ENCODE results near the gene FRAT1.

FRAT1 gene

GRCh38 chr10:97358781-97359180 lies 39.7 kb downstream of the FRAT1 start:
- DNase-seq (ENCODE audit: low read depth, low spot score) = no peak
- H3K4me3 ChIP-seq (ENCODE audit: low read depth, low read length) = no peak overlapping the region
- TF ChIP-seq, protein P1, sequence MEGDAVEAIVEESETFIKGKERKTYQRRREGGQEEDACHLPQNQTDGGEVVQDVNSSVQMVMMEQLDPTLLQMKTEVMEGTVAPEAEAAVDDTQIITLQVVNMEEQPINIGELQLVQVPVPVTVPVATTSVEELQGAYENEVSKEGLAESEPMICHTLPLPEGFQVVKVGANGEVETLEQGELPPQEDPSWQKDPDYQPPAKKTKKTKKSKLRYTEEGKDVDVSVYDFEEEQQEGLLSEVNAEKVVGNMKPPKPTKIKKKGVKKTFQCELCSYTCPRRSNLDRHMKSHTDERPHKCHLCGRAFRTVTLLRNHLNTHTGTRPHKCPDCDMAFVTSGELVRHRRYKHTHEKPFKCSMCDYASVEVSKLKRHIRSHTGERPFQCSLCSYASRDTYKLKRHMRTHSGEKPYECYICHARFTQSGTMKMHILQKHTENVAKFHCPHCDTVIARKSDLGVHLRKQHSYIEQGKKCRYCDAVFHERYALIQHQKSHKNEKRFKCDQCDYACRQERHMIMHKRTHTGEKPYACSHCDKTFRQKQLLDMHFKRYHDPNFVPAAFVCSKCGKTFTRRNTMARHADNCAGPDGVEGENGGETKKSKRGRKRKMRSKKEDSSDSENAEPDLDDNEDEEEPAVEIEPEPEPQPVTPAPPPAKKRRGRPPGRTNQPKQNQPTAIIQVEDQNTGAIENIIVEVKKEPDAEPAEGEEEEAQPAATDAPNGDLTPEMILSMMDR (IDR thresholded peaks at IDR 0.05; ENCODE audit: low read depth, low read length) = no peak
- in situ Hi-C loops (cut with HindIII; ENCODE audit: low sequenced_read_pairs) = no loop called here

DNA sequence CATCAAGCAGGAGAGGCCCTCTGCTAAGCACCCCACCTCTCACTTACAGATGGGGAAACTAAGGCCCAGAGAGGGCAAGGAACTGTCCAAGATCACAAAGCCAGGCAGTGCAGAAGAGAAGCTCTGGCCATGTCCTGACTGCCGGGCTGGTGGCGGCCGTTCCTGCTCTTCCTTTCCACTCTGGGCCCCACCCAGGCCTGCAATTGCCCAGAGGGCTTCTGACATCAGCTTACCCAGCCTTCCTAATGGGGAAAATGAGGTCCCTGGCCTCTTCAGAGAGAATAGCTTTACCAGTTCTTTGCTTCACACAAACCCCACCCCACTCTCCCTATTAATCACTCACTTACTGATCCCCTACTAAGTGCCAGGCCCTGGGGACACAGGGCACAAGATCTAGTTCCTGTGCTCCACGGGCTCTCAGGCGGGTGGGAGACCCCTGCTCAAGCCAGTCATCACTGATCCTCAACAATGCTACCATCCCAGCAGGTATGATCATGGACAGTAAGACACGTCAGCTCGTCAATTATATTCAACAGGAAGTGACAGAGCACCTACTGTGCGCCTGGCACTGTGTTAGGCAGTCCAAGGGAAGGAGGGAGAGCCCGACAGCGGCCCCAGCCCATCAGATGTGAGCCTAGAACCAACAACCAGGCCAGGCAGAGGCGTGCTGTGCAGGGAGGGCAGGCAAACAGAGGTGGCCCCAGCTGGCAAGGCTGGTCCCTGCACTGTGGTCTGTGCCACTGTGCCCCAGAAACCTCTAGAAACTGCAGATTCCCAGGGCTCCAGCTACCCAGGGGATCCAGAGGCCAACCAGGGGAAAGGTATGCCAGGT lies 41.9 kb downstream of the FRAT1 start:
- H3K4me3 ChIP-seq (ENCODE audit: low read depth, low read length) = no peak overlapping the region
- in situ Hi-C loops (cut with HindIII; ENCODE audit: low sequenced_read_pairs) = no loop called here
- DNase-seq (ENCODE audit: low read depth, low spot score) = no peak
- TF ChIP-seq, protein P1 (IDR thresholded peaks at IDR 0.05; ENCODE audit: low read depth, low read length) = no peak

DNA sequence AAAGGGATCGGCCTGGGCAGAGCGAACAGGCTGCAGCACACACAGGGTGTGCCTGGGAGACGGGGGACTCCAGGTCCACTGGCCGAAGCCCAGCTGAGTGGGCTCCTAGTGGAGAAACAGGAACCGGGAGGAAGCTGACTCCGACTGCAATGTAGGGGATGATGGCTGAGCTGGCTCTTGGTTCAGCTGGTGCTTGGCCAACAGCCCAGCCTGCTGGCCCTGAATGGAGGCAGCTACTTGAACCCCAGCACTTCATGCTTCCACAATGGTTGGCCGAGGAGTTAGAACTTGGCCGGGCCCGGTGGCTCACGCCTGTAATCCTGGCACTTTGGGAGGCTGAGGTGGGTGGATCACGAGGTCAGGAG lies 42.4 kb downstream of the FRAT1 start:
- in situ Hi-C loops (cut with HindIII; ENCODE audit: low sequenced_read_pairs) = no loop called here
- H3K4me3 ChIP-seq (ENCODE audit: low read depth, low read length) = no peak overlapping the region
- TF ChIP-seq, protein P1 (IDR thresholded peaks at IDR 0.05; ENCODE audit: low read depth, low read length) = no peak
- DNase-seq (ENCODE audit: low read depth, low spot score) = no peak

- DNase-seq (ENCODE audit: low read depth, low spot score) = no peak
- no peak overlapping the region for H3K4me3 ChIP-seq (ENCODE audit: low read depth, low read length)
- in situ Hi-C loops (cut with HindIII; ENCODE audit: low sequenced_read_pairs) = no loop called here
- TF ChIP-seq, protein P1 (IDR thresholded peaks at IDR 0.05; ENCODE audit: low read depth, low read length) = no peak
These were observed 43.4 kb downstream of the FRAT1 start for GRCh38 chr10:97362310-97363033.

GRCh38 chr10:97363071-97363470 lies 44.0 kb downstream of the FRAT1 start:
- in situ Hi-C loops (cut with HindIII; ENCODE audit: low sequenced_read_pairs) = no loop called here

GRCh38 chr10:97365761-97366351 lies 46.8 kb downstream of the FRAT1 start:
- TF ChIP-seq, protein P1 (IDR thresholded peaks at IDR 0.05; ENCODE audit: low read depth, low read length) = no peak
- H3K4me3 ChIP-seq (ENCODE audit: low read depth, low read length) = no peak overlapping the region
- in situ Hi-C loops (cut with HindIII; ENCODE audit: low sequenced_read_pairs) = no loop called here
- DNase-seq (ENCODE audit: low read depth, low spot score) = no peak

More at GRCh38 chr10:97363071-97363470, 44.0 kb downstream of the FRAT1 start:
- no peak overlapping the region for H3K4me3 ChIP-seq (ENCODE audit: low read depth, low read length)
- no peak for DNase-seq (ENCODE audit: low read depth, low spot score)
- TF ChIP-seq, protein P1 (IDR thresholded peaks at IDR 0.05; ENCODE audit: low read depth, low read length) = no peak
